Calu3 (cell line): ENCODE measurements around the gene LDLRAD4. TPM values are rescaled to one million over a fixed set of nuclear protein-coding genes. Genes with fewer than 3 reads are reported as not detected.

Experiments
- BruUV-seq: library from RNA; stranded (reverse); fragments of 400-500 nt; replicated peaks from 2 replicates; lab custom pipeline; 2021; lab: Mats Ljungman, UMichigan
- CTCF ChIA-PET: fragments of 300-600 bp; sonication (Branson Sonifier 250); formaldehyde crosslinking; loops from one replicate; lab custom pipeline; 2022; ENCODE audit warnings: antibody characterized with exemption; lab: Charles Lee
- DNase-seq: peaks from one replicate; pipeline ENCODE4 v3.0.0; 2022
- H3K27ac Mint-ChIP-seq: one replicate; pipeline ENCODE4 v1.8.0; 2022; ENCODE audit warnings: mixed read lengths; ENCODE audit not compliant: unreplicated experiment
- H3K27me3 Mint-ChIP-seq: one replicate; pipeline ENCODE4 v1.8.0; 2022; ENCODE audit warnings: mixed read lengths; ENCODE audit not compliant: unreplicated experiment
- H3K36me3 Mint-ChIP-seq: one replicate; pipeline ENCODE4 v1.8.0; 2022; ENCODE audit warnings: mild to moderate bottlenecking, moderate library complexity, mixed read lengths; ENCODE audit not compliant: insufficient read depth, unreplicated experiment
- H3K4me1 Mint-ChIP-seq: one replicate; pipeline ENCODE4 v1.8.0; 2022; ENCODE audit warnings: mild to moderate bottlenecking, low read depth, mixed read lengths; ENCODE audit not compliant: unreplicated experiment
- H3K4me3 Mint-ChIP-seq: one replicate; pipeline ENCODE4 v1.8.0; 2022; ENCODE audit warnings: mild to moderate bottlenecking, low read depth, moderate library complexity, mixed read lengths; ENCODE audit not compliant: unreplicated experiment
- H3K9me3 Mint-ChIP-seq: one replicate; pipeline ENCODE4 v1.8.0; 2022; ENCODE audit warnings: low read depth, mixed read lengths; ENCODE audit not compliant: unreplicated experiment
- intact Hi-C: fragments of 100-400 bp; cut with micrococcal nuclease; formaldehyde crosslinking; loops from one replicate; pipeline ENCODE4 v1.10.0; 2022; ENCODE audit not compliant: unreplicated experiment
- total RNA-seq: library from RNA; stranded (reverse); gene quantifications from 2 replicates; pipeline ENCODE4 v1.2.3, GENCODE V29; 2022
- TF ChIP-seq, protein P1 (sequence below): fragments of 200-600 bp; IDR thresholded peaks from one replicate; pipeline ENCODE4 v1.8.0; 2022; ENCODE audit warnings: antibody characterized with exemption; ENCODE audit not compliant: unreplicated experiment

The LDLRAD4 gene
- total RNA-seq, 1 experiment from 2014 or later = 0.50 TPM

GRCh38 chr18:13278062-13278630 lies 59.6 kb downstream of the LDLRAD4 start:
- TF ChIP-seq, protein P1, sequence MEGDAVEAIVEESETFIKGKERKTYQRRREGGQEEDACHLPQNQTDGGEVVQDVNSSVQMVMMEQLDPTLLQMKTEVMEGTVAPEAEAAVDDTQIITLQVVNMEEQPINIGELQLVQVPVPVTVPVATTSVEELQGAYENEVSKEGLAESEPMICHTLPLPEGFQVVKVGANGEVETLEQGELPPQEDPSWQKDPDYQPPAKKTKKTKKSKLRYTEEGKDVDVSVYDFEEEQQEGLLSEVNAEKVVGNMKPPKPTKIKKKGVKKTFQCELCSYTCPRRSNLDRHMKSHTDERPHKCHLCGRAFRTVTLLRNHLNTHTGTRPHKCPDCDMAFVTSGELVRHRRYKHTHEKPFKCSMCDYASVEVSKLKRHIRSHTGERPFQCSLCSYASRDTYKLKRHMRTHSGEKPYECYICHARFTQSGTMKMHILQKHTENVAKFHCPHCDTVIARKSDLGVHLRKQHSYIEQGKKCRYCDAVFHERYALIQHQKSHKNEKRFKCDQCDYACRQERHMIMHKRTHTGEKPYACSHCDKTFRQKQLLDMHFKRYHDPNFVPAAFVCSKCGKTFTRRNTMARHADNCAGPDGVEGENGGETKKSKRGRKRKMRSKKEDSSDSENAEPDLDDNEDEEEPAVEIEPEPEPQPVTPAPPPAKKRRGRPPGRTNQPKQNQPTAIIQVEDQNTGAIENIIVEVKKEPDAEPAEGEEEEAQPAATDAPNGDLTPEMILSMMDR = no peak
- CTCF ChIA-PET = no interaction called here
- Mint-ChIP-seq H3K36me3 (no peaks in the 10 kb centered on the region), H3K27ac (no peak overlapping the region), H3K27me3 (peaks cover 44% of the 10 kb centered on the region), H3K4me3 (no peak overlapping the region), H3K9me3 (no peaks in the 10 kb centered on the region), H3K4me1 (no peaks in the 10 kb centered on the region)
- DNase-seq = no peak
- BruUV-seq = no TSS peak
- intact Hi-C loops = loop anchor here (10.0 kb wide), 1 partner anchor 63 kb away; the partner anchor contains the start of gene LDLRAD4

DNA sequence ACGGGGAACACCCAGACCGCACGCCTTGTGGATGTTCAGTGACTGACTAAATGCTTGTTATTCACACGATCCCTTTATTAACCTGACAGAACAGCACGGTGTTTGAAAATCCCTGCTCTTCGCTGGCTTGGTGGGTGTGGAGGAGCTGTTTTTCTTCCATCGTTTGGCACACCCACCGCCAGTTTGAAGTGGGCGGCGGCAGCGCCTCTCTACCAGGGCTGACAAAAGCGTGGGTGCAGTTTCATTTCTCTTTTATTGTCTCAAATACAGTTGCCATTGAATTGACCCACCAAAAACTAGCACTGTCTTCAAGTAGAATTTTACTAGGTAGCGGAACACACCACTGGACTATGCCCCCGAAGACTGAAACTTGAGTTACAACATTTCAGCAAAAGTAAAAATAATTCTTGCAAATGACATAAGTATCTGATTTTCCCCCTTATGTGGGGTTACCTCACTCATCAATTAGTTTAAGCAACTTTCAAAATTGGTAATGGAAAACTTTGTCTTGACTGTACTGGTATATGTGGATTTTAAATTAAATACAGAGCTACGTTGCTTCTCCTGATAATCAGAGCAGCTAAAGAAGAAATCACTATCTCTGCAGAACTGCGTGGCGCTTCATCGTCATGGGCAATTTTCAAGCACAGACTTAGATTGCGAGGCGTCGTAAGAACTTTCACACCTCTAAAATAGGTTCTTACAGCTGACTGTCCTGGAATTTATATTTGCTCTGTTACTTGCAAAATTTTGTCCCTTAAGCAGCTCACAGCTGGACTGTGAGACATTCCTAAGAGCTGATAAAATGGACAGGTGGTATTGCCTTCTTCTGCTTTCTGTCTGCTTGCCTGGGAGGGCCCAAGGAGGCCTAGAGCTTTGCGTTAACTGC lies 60.9 kb downstream of the LDLRAD4 start:
- CTCF ChIA-PET = no interaction called here
- Mint-ChIP-seq H3K27ac (no peak overlapping the region), H3K27me3 (peaks cover 39% of the 10 kb centered on the region), H3K9me3 (no peaks in the 10 kb centered on the region), H3K4me1 (no peaks in the 10 kb centered on the region), H3K36me3 (no peaks in the 10 kb centered on the region), H3K4me3 (no peak overlapping the region)
- intact Hi-C loops = loop anchor here (10.0 kb wide), 1 partner anchor 65 kb away; the partner anchor contains the start of gene LDLRAD4
- no peak for DNase-seq
- BruUV-seq = no TSS peak
- TF ChIP-seq, protein P1 = no peak

DNA sequence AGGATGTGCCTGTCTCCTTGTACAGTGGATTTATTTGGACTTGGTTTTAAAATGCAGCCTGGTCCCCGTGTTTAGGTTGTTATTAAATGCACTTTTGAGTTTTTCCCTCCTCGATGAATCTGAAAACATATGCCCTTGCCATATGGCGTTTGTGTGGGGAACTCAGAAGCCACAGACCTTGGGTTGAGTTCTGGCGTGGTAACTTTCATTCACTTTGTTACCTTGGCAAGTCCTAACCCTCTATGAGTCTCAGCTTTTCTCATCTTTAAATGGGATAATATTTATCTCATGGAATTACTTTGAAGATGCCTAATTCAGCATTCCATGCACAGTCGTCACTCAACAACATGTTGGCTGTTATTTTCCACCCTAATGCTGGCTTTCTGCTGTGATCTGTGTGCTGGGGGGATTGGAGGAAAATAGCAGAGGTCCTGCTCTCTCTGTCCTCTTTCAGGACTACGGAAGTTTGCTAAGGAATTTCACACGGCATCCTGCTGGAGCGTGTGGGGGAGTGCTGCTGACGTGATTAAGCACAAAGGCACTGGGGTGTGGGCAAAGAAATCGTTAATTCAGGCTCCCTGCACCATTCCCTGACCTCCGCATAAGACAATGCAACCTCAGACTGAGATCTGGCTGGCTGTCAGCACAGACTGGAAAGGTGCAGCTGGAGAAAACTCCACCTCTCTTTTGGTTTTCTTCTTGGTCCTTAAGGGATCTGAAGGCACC lies 61.7 kb downstream of the LDLRAD4 start:
- CTCF ChIA-PET = interaction anchor here (0.6 kb wide), 1 partner anchor 1338 kb away, joined by 3 read pairs; no protein-coding TSS in a partner anchor
- no peaks in the 10 kb centered on the region for H3K9me3 Mint-ChIP-seq

GRCh38 chr18:13281406-13281805 lies 62.8 kb downstream of the LDLRAD4 start:
- no peaks in the 10 kb centered on the region for H3K9me3 Mint-ChIP-seq
- no peak overlapping the region for H3K4me3 Mint-ChIP-seq
- CTCF ChIA-PET = no interaction called here
- intact Hi-C loops = no loop called here
- DNase-seq = no peak
- TF ChIP-seq, protein P1 = no peak
- H3K4me1 Mint-ChIP-seq = no peaks in the 10 kb centered on the region
- H3K36me3 Mint-ChIP-seq = no peaks in the 10 kb centered on the region
- H3K27ac Mint-ChIP-seq = no peak overlapping the region
- no TSS peak for BruUV-seq
- H3K27me3 Mint-ChIP-seq = peaks cover 49% of the 10 kb centered on the region

More for the DNA sequence above, 61.7 kb downstream of the LDLRAD4 start:
- H3K4me3 Mint-ChIP-seq = no peak overlapping the region
- H3K36me3 Mint-ChIP-seq = no peaks in the 10 kb centered on the region
- BruUV-seq = no TSS peak
- no peaks in the 10 kb centered on the region for H3K4me1 Mint-ChIP-seq
- no peak overlapping the region for H3K27ac Mint-ChIP-seq
- peak; percentile 21 for DNase-seq
- peaks cover 40% of the 10 kb centered on the region for H3K27me3 Mint-ChIP-seq
- TF ChIP-seq, protein P1 = no peak
- intact Hi-C loops = no loop called here
